DND-41 (cell line): ENCODE data around the gene MYOM1.

Experiments used
- EZH2 ChIP-seq: IDR thresholded peaks from 3 replicates; pipeline ENCODE4 v1.6.1; 2012; ENCODE audit warnings: borderline replicate concordance, low read depth, mild to moderate bottlenecking, moderate library complexity, low read length, inconsistent platforms; ENCODE audit not compliant: severe bottlenecking
- TF ChIP-seq, protein P1 (sequence below): IDR thresholded peaks from 2 replicates; pipeline ENCODE4 v1.5.1; 2012; ENCODE audit warnings: borderline replicate concordance, low read length, moderate library complexity, mild to moderate bottlenecking; ENCODE audit not compliant: poor library complexity, severe bottlenecking; ENCODE audit errors: extremely low read depth

DNA sequence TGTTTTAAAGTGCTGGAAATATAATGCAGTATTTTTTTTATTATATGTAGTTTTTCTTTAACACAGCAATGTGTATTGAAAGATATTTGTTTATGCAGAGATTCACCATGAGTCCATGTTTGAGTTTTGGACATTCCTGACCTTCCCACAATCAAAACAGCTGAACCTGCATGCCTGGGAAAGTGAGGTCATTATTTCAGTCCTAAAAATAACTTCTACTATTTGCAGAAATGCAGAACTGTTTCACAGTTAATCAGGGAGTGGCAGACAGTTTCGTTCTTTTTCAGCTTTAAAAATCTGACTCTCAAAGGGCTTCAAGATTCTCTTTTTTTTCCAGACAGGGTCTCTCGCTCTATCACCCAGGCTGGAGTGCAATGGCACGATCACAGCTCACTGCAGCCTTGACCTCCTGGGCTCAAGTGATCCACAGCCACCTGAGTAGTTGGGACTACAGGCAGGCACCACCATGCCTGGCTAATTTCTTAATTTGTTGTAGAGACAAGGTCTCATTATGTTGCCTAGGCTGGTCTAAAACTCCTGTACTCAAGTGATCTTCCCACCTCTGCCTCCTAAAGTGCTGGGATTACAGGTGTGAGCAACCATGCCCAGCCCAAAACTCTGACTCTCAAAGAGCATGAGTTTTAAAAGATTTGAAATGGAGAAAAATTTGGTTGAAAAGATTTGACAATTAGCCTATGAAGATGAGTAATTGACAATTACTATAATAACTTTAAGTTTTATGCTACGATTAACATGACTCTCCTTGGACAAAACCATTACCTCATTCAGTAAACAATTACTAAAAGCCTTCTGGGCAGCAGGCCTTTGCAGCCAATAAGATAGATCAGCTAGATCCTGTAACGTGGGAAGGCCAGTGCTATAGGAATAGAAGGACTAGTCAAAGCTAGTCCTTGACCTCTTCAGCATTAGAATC, 37.2 kb upstream of the MYOM1 start:
- TF ChIP-seq, protein P1, sequence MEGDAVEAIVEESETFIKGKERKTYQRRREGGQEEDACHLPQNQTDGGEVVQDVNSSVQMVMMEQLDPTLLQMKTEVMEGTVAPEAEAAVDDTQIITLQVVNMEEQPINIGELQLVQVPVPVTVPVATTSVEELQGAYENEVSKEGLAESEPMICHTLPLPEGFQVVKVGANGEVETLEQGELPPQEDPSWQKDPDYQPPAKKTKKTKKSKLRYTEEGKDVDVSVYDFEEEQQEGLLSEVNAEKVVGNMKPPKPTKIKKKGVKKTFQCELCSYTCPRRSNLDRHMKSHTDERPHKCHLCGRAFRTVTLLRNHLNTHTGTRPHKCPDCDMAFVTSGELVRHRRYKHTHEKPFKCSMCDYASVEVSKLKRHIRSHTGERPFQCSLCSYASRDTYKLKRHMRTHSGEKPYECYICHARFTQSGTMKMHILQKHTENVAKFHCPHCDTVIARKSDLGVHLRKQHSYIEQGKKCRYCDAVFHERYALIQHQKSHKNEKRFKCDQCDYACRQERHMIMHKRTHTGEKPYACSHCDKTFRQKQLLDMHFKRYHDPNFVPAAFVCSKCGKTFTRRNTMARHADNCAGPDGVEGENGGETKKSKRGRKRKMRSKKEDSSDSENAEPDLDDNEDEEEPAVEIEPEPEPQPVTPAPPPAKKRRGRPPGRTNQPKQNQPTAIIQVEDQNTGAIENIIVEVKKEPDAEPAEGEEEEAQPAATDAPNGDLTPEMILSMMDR, result no peak
- no peak for TF ChIP-seq EZH2
